H9 (cell line): ENCODE data around the gene STX7. TPM values are rescaled to one million over a fixed set of nuclear protein-coding genes. Genes with fewer than 3 reads are reported as not detected.

ENCODE experiments used
- DNase-seq: peaks from one replicate; pipeline ENCODE4 v3.0.0-alpha.2; 2017
- H2AFZ ChIP-seq: one replicate; pipeline ENCODE4 v1.6.1; 2013; ENCODE audit warnings: mild to moderate bottlenecking, low read length, control low read depth, moderate library complexity
- H2AK5ac ChIP-seq: 2 replicates; pipeline ENCODE4 v1.6.1; 2013; ENCODE audit warnings: low read length, control low read depth, mixed read lengths; ENCODE audit not compliant: insufficient read length
- H2BK120ac ChIP-seq: one replicate; pipeline ENCODE4 v1.6.1; 2013; ENCODE audit warnings: low read depth, mild to moderate bottlenecking, low read length, control low read depth, inconsistent platforms; ENCODE audit not compliant: poor library complexity, severe bottlenecking
- H2BK12ac ChIP-seq: 2 replicates; pipeline ENCODE4 v1.6.1; 2013; ENCODE audit warnings: low read length, control low read depth, mixed read lengths, low read depth; ENCODE audit not compliant: insufficient read length
- H2BK15ac ChIP-seq: 2 replicates; pipeline ENCODE4 v1.6.1; 2013; ENCODE audit warnings: low read depth, low read length, control low read depth
- H2BK20ac ChIP-seq: one replicate; pipeline ENCODE4 v1.6.1; 2013; ENCODE audit warnings: low read depth, mild to moderate bottlenecking, low read length, control low read depth, inconsistent platforms; ENCODE audit not compliant: poor library complexity, severe bottlenecking
- H2BK5ac ChIP-seq: 2 replicates; pipeline ENCODE4 v1.6.1; 2013; ENCODE audit warnings: low read length, control low read depth, mixed read lengths; ENCODE audit not compliant: insufficient read length
- H3K14ac ChIP-seq: 2 replicates; pipeline ENCODE4 v1.6.1; 2013; ENCODE audit warnings: low read length, control low read depth; ENCODE audit not compliant: insufficient read depth
- H3K18ac ChIP-seq: 2 replicates; pipeline ENCODE4 v1.6.1; 2013; ENCODE audit warnings: low read depth, mild to moderate bottlenecking, mixed read lengths, low read length, control low read depth; ENCODE audit not compliant: insufficient read length
- H3K23ac ChIP-seq: 2 replicates; pipeline ENCODE4 v1.6.1; 2013; ENCODE audit warnings: low read length, control low read depth, mixed read lengths, low read depth; ENCODE audit not compliant: insufficient read length
- H3K23me2 ChIP-seq: 2 replicates; pipeline ENCODE4 v1.6.1; 2013; ENCODE audit warnings: low read depth, mild to moderate bottlenecking, mixed read lengths, low read length, control low read depth; ENCODE audit not compliant: insufficient read length, poor library complexity, severe bottlenecking
- H3K27ac ChIP-seq: 2 replicates; pipeline ENCODE4 v1.5.1; 2013; ENCODE audit warnings: low read length, control low read depth, mixed read lengths, low read depth; ENCODE audit not compliant: insufficient read length
- H3K27me3 ChIP-seq: 2 replicates; pipeline ENCODE4 v1.6.1; 2013; ENCODE audit warnings: low read length, control low read depth, inconsistent platforms; ENCODE audit not compliant: insufficient read depth
- H3K4ac ChIP-seq: 2 replicates; pipeline ENCODE4 v1.6.1; 2013; ENCODE audit warnings: low read depth, mild to moderate bottlenecking, control low read depth, inconsistent platforms, low read length, moderate library complexity
- H3K4me1 ChIP-seq: 2 replicates; pipeline ENCODE4 v1.6.1; 2013; ENCODE audit warnings: low read length, control low read depth, inconsistent platforms; ENCODE audit not compliant: insufficient read depth
- H3K4me2 ChIP-seq: 2 replicates; pipeline ENCODE4 v1.6.1; 2013; ENCODE audit warnings: low read length, control low read depth, mixed read lengths; ENCODE audit not compliant: insufficient read length, insufficient read depth
- H3K56ac ChIP-seq: 2 replicates; pipeline ENCODE4 v1.6.1; 2013; ENCODE audit warnings: low read depth, mild to moderate bottlenecking, mixed read lengths, low read length, control low read depth; ENCODE audit not compliant: insufficient read length
- H3K79me1 ChIP-seq: 2 replicates; pipeline ENCODE4 v1.6.1; 2013; ENCODE audit warnings: low read depth, mild to moderate bottlenecking, moderate library complexity, low read length, control low read depth, inconsistent platforms; ENCODE audit not compliant: insufficient read depth, poor library complexity, severe bottlenecking
- H3K79me2 ChIP-seq: 2 replicates; pipeline ENCODE4 v1.6.1; 2013; ENCODE audit warnings: low read length, control low read depth, inconsistent platforms; ENCODE audit not compliant: insufficient read depth
- H3K9ac ChIP-seq: 2 replicates; pipeline ENCODE4 v1.6.1; 2013; ENCODE audit warnings: low read length, control low read depth, mixed read lengths; ENCODE audit not compliant: insufficient read length; ENCODE audit errors: extremely low read depth
- H3K9me3 ChIP-seq: one replicate; pipeline ENCODE4 v1.6.1; 2013; ENCODE audit warnings: low read depth, low read length, inconsistent platforms; ENCODE audit not compliant: control insufficient read depth
- H3T11ph ChIP-seq: one replicate; pipeline ENCODE4 v1.6.1; 2013; ENCODE audit warnings: mild to moderate bottlenecking, low read length, control low read depth, inconsistent platforms
- H4K20me1 ChIP-seq: one replicate; pipeline ENCODE4 v1.6.1; 2013; ENCODE audit not compliant: control insufficient read depth, insufficient read length, insufficient read depth
- H4K5ac ChIP-seq: 2 replicates; pipeline ENCODE4 v1.6.1; 2013; ENCODE audit warnings: low read depth, mild to moderate bottlenecking, mixed read lengths, low read length, control low read depth; ENCODE audit not compliant: insufficient read length
- H4K8ac ChIP-seq: replicated peaks from 2 replicates; pipeline ENCODE4 v1.6.1; 2013; ENCODE audit warnings: low read length, control low read depth, mixed read lengths, low read depth; ENCODE audit not compliant: insufficient read length
- H4K91ac ChIP-seq: 2 replicates; pipeline ENCODE4 v1.6.1; 2013; ENCODE audit warnings: low read depth, mild to moderate bottlenecking, moderate library complexity, mixed read lengths, low read length, control low read depth; ENCODE audit not compliant: insufficient read length
- H3K27ac Mint-ChIP-seq, 3 experiments: 2 replicates in 2 of 3; 3 replicates in 1 of 3; pipeline ENCODE4 v1.8.0; 2020 to 2021; ENCODE audit warnings: mixed read lengths in 3 of 3, mild to moderate bottlenecking in 1 of 3, moderate library complexity in 1 of 3
- H3K27me3 Mint-ChIP-seq: 2 replicates; pipeline ENCODE4 v1.8.0; 2021; ENCODE audit warnings: low read depth, mild to moderate bottlenecking, moderate library complexity, mixed read lengths
- H3K36me3 Mint-ChIP-seq, 3 experiments: 2 replicates in 2 of 3; 3 replicates in 1 of 3; pipeline ENCODE4 v1.8.0; 2020 to 2021; ENCODE audit warnings: low read depth in 3 of 3, mixed read lengths in 3 of 3; ENCODE audit not compliant: insufficient read depth in 1 of 3
- H3K4me1 Mint-ChIP-seq, 2 experiments: 2 replicates each; pipeline ENCODE4 v1.8.0; 2020; ENCODE audit warnings: mixed read lengths in 2 of 2
- H3K4me3 Mint-ChIP-seq, 2 experiments: 2 replicates in 1 of 2; 3 replicates in 1 of 2; pipeline ENCODE4 v1.8.0; 2020 to 2021; ENCODE audit warnings: mild to moderate bottlenecking in 2 of 2, mixed read lengths in 2 of 2, moderate library complexity in 1 of 2
- H3K9me3 Mint-ChIP-seq, 2 experiments: 2 replicates in 1 of 2; 3 replicates in 1 of 2; pipeline ENCODE4 v1.8.0; 2020; ENCODE audit warnings: mild to moderate bottlenecking in 2 of 2, mixed read lengths in 2 of 2, moderate library complexity in 1 of 2
- WGBS: extraction: QIAGEN DNeasy Blood & Tissue Kit; methylation state at CpG from one replicate; pipeline ENCODE4 v1.1.7; 2013; ENCODE audit warnings: missing lambda C conversion rate, low lambda C conversion rate, mixed read lengths; ENCODE audit not compliant: insufficient read length; ENCODE audit errors: extremely low coverage; 5-methylcytosine and 5-hydroxymethylcytosine counted together
- total RNA-seq: library from RNA; stranded (reverse); gene quantifications from 2 replicates; pipeline ENCODE4 v1.2.1, GENCODE V29; 2021
- TF ChIP-seq, protein P1 (sequence below): fragments of 200-600 bp; sonication (generic); conservative IDR thresholded peaks from 3 replicates; pipeline ENCODE4 v1.8.0; 2021; ENCODE audit warnings: antibody characterized with exemption, mild to moderate bottlenecking

Gene STX7
- total RNA-seq, 1 experiment from 2014 or later, result 30.0 TPM

DNA sequence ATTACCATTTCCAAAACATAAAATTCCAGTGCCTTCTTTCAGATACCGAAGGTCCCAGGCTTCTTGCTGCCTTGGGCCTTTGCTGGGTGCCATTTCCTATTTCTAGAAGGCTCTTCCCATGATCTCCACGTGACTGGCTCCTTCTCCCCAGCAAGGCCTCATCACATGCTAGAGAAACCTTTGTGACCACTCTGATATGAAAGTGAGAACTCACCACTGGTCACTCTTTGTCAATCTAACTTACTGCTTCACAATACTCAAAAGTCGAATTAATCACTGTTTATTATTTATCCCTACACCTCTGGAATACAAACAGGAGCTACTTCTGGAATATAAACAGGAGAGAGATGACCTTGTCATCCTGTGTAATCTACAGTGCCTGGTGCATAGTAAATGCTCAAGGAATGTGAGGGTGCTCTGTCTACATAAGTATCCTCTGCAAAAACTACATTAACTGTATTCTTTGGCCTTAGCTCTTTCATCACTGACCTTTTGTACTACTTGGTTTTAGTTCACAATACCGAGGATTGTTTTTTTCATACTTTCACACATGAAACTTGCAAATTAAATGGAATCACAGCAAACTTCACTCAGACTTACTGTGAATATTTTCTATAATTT is 1.6 kb downstream of the STX7 start:
- H2AFZ ChIP-seq, result no peak overlapping the region
- no peak overlapping the region for H2BK20ac ChIP-seq
- H3K79me2 ChIP-seq, result peaks cover 4% of the 10 kb centered on the region; the same call in 1 of the 2 replicates
- H4K20me1 ChIP-seq, result no peaks in the 10 kb centered on the region
- H3K14ac ChIP-seq, result no peak overlapping the region
- no peaks in the 10 kb centered on the region for H3K23me2 ChIP-seq
- H2BK12ac ChIP-seq, result no peak overlapping the region
- no peak overlapping the region for H3K18ac ChIP-seq
- H3K27me3 ChIP-seq, result no peaks in the 10 kb centered on the region
- H2BK120ac ChIP-seq, result no peak overlapping the region
- no peak overlapping the region for H2BK15ac ChIP-seq
- Mint-ChIP-seq H3K9me3 (no peaks in the 10 kb centered on the region), H3K4me3 (peak overlapping the region; percentile 91 to 92; a peak in 3 of 5 replicates), H3K4me1 (peaks cover 16% of the 10 kb centered on the region in 2 experiments), H3K27me3 (peaks cover 12% of the 10 kb centered on the region), H3K36me3 (peaks cover 0 to 9% (median 8%) of the 10 kb centered on the region in 3 experiments; a peak in 3 of 7 replicates), H3K27ac (peak overlapping the region in 2 of 3 experiments; percentile 9 to 29; a peak in 3 of 7 replicates)
- no peak overlapping the region for H3K56ac ChIP-seq
- no peak overlapping the region for H4K8ac ChIP-seq
- no peak overlapping the region for H2AK5ac ChIP-seq
- no peaks in the 10 kb centered on the region for H3K9me3 ChIP-seq
- no peak for DNase-seq
- H2BK5ac ChIP-seq, result no peak overlapping the region
- H3K4ac ChIP-seq, result no peak overlapping the region
- no peak overlapping the region for H4K91ac ChIP-seq
- H4K5ac ChIP-seq, result no peak overlapping the region
- no CpG with 5 or more reads among the region's 4 CpGs for WGBS
- no peak overlapping the region for H3K4me2 ChIP-seq
- H3K27ac ChIP-seq, result no peak overlapping the region
- no peak overlapping the region for H3T11ph ChIP-seq
- no peak overlapping the region for H3K23ac ChIP-seq
- TF ChIP-seq, protein P1, sequence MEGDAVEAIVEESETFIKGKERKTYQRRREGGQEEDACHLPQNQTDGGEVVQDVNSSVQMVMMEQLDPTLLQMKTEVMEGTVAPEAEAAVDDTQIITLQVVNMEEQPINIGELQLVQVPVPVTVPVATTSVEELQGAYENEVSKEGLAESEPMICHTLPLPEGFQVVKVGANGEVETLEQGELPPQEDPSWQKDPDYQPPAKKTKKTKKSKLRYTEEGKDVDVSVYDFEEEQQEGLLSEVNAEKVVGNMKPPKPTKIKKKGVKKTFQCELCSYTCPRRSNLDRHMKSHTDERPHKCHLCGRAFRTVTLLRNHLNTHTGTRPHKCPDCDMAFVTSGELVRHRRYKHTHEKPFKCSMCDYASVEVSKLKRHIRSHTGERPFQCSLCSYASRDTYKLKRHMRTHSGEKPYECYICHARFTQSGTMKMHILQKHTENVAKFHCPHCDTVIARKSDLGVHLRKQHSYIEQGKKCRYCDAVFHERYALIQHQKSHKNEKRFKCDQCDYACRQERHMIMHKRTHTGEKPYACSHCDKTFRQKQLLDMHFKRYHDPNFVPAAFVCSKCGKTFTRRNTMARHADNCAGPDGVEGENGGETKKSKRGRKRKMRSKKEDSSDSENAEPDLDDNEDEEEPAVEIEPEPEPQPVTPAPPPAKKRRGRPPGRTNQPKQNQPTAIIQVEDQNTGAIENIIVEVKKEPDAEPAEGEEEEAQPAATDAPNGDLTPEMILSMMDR, result no peak
- H3K4me1 ChIP-seq, result no peaks in the 10 kb centered on the region; the same call in 1 of the 2 replicates
- H3K79me1 ChIP-seq, result peaks cover 3% of the 10 kb centered on the region
- no peak overlapping the region for H3K9ac ChIP-seq
